NCI-H524 treated with DMSO at 0.1 percent for 48 hours (cell line): ENCODE results near the gene BCR.

ENCODE experiments used
- DNase-seq: peaks from one replicate; lab custom pipeline; 2025; lab: John Stamatoyannopoulos, UW

The BCR gene

GRCh38 chr22:23276656-23277582 lies 96.6 kb downstream of the BCR start:
- DNase-seq, result no peak

- no peak for DNase-seq
Measured at GRCh38 chr22:23277583-23278295, 97.4 kb downstream of the BCR start.

DNA sequence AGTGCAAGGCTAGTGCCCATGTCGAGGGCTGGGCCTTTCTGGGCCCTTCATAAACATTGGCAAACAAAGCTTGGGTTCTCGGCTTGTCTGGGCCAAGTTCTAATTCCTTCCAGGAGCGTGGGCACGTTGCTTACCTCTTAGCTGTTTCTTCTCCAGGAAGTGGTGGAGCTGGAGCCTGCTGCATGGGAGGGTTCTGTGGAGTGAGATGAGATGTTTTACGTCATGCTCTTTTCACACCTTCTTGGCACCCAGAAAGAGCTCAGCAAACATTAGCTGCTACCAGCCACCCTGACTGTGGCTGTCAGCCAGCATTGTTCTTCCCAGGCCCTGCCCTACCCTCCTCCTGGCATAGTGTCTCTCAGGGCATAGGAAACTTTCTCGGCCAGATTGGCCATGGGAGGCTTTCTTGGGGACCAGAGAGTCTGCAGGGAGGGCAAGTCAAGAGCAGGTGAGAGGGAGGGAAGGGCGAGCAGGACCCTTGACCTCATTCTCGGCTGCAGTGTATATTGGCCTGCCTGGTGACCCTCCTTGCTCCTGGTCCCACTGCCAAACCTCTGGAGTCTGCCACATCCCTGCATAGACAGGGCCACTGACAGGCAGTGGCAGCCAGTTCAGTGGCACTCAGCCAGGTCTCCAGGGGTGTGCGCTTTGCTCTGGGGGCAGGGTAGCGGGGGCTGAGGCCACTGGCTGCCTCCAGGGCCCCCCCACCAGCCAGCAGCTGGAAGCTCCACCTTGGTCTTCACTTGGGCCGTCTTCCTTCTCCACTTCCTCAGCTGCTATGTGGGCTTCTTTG lies 98.8 kb downstream of the BCR start:
- DNase-seq, result no peak

DNA sequence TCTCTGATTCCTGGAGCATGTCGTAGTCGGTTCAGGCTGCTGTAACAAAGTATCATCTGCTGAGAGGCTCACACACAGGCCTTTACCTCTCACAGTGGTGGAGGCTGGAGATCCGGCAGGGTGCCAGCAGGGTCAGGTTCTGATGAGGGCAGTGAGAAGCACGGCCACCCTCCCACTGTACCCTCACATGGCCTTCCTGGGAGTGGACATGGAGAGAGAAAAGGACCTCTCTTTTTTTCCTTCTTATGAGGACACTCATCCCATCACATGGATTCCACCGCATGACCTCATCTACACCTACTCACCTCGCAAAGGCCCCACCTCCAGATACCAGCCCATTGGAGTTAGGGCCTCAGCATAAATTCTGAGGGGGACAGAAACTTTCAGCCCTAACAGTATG lies 99.5 kb downstream of the BCR start:
- no peak for DNase-seq

- DNase-seq, result no peak
Measured at GRCh38 chr22:23280356-23281052, 100.2 kb downstream of the BCR start.

DNA sequence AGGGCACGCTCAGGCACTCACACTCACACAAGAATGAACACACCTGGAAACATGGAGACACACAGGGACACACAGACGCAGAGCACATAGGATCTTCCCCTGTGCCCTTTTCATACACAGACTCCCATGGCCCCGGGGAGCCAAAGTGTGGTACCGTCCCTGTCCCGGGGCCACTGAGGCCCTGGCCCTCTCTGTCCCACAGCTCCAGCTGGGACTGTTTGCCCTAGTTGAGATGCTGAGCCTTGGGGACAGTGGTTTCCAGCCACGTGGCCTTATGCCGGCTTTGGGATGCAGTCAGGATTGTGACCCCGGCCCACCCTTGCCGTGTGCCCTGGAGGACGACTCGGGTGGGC lies 100.7 kb downstream of the BCR start:
- DNase-seq, result no peak

- peak; percentile 17 for DNase-seq
Measured at GRCh38 chr22:23281406-23282088, 101.2 kb downstream of the BCR start.

DNA sequence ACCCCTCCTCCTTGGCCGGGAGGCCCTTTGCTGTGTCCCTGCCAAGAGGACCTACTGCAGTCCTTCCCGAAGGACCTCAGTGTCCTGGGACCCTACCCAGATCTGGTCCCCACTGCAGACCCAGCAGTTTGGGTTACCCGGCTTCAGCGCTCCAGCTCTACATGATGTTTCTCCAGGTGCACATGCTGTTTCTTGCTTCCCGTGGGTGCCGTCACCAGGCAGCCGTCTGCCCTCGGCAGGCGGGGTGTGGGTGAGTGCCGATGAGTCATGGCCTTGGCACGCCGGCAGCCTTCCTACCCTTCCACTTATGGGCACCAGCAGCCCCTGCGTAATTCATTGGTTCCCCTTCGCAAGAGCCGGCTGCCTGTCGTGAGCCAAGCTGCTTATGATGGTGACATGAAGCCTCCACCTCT lies 101.8 kb downstream of the BCR start:
- DNase-seq, result no peak

DNA sequence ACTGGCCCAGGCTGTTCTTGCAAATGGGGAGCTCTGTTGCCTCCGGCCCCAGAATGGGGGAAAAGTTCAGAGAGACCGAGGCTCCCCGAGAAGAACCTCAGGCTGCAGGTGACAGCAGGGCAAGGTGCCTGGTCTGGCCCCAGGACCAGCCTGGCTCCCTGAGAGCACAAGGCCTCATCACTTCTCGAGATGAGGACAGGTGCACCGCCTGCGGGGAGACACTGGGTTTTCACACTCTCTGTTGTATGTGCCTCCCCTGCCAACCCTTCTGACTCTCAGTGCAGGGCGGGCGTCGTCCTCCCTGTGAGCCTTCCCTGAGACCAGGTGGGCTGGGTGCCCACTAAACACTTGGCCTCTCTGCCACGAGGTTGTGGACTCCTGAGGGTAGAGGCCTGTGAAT lies 102.2 kb downstream of the BCR start:
- DNase-seq, result no peak

DNA sequence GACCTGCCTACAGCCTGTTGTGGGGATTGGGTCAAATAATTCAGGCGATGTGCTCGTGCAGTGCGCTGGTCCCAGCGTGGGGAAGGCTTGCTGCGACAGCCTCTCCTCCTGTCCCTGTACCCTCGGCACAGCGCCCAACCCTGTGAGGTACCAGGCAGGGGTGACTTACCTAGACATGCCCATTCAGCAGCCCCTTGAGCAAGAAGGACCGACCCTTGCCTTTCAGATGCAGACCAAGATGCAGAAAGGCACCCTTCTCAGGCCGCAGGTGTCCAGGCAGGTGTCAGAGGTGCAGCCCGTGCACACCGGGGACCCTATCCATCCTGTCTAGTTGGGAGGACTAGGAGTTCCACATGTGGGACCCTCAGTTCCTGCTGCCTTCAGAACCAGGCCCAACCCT lies 102.7 kb downstream of the BCR start:
- DNase-seq, result no peak

- no peak for DNase-seq
Measured at GRCh38 chr22:23283591-23284503, 103.5 kb downstream of the BCR start.

- DNase-seq, result no peak
Measured at GRCh38 chr22:23284504-23285033, 104.3 kb downstream of the BCR start.

GRCh38 chr22:23285236-23285635 lies 104.9 kb downstream of the BCR start:
- no peak for DNase-seq

- no peak for DNase-seq
Measured at GRCh38 chr22:23285734-23286133, 105.4 kb downstream of the BCR start.

GRCh38 chr22:23286296-23286695 lies 106.0 kb downstream of the BCR start:
- DNase-seq, result no peak

DNA sequence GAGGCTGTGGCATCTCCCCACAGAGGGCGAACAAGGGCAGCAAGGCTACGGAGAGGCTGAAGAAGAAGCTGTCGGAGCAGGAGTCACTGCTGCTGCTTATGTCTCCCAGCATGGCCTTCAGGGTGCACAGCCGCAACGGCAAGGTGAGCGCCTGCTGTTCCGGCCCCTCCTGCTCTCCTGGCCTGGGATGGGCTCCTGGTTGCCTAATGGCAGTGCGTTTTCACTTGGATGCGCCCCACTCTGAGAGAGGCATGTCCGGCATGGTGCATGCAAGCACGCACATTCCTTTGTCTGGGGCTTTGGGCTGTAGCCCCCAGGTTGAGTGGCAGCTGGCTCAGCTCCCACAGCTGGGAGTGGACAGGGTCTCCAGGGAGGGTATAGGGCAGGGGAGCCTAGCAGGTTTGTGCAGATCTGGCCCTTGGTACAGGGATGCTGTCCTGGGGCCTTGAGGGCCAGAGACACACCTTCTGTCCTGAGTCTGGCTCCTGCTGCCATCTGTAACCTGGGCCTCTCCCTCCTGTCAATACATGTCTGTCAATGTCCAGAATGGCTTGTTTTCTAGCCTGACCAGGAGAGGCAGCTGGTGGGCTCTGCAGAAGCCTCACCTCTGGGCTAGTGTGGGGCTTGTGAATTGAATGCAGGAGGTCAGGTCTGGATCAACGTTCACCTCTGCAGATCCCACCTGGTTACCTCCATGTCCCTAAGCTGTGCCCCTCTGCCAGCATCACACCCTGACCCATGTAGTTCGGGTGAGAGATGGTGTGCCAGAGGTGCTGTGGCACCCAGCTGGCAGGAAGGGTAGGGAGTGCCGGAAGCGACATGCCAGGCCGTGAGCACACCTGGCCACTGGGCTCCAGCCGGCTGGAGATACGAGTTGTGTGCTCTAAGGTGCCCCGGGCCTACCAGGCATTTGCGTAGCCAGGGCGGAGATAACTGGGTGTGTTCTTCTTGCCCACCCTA lies 107.1 kb downstream of the BCR start:
- DNase-seq, result no peak

DNA sequence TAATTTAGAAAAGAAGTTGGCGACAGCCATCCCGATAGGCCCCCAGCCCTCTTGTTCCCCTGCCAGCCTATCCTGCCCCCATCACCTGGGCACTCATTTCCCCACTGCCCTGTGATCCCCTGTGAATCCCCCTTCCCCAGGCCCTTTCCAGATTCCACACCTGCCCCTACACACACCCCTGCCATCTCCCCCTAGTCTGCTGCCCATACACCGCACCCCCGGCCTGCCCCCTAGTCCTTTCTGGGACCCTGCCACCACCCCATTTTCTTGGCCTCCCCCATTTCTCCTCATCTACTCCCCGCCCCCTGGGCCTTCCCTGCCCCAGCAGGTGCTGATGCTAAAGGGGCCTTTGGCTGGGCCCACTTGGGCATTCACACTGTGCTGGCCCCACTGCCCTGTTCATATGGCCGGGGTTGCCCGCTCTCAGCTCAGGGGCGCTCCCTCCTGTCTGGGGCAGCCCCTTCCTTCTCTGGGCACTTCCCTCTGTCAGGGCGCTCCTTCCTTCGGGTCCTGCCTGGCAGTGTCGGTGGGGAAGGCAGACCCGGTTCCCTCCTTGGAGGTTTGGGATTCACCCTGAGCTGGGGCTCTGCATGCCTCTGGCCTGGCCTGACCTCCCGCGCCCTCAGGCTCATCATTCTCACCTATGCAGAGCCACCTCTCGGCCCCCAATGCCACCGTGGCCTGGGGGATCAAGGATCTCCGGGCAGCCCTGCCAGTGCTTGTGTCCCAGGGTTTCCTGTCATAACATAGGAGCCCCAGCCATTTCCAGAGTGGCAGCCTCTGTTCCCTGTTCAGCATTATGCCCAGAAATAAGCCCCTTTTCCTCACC lies 108.2 kb downstream of the BCR start:
- no peak for DNase-seq

DNA sequence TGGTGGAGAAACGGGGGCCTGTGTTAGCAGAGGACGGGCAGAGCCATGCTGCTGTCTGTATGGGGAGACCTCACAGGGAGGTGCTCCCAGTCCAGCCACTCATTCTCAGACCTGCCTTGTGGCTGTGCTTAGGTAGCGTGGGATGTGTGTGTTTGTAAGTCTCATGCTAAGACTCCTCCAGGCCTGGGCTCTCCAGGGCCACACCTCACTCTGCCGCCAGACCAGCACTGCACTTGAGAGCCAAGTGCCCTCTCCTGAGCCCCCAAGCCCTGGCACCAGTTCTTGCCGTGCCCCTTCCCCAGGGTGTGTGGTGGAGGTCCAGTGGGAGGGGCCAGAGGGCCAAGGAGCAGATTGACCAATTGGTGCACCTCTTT lies 108.8 kb downstream of the BCR start:
- no peak for DNase-seq
